Activated T-cell treated with anti-CD3 and anti-CD28 coated beads for 24 hours (primary cell): ENCODE measurements around the gene GGT7.
"Not testable (repeated sequence)": the region's sequence is repeated elsewhere in the genome, so short reads cannot be mapped to it uniquely, and the experiment has no call there.

ENCODE experiments used
- DNase-seq: peaks from one replicate; pipeline ENCODE4 v3.0.0-alpha.2; 2020; ENCODE audit warnings: low read depth

Gene GGT7, protein sequence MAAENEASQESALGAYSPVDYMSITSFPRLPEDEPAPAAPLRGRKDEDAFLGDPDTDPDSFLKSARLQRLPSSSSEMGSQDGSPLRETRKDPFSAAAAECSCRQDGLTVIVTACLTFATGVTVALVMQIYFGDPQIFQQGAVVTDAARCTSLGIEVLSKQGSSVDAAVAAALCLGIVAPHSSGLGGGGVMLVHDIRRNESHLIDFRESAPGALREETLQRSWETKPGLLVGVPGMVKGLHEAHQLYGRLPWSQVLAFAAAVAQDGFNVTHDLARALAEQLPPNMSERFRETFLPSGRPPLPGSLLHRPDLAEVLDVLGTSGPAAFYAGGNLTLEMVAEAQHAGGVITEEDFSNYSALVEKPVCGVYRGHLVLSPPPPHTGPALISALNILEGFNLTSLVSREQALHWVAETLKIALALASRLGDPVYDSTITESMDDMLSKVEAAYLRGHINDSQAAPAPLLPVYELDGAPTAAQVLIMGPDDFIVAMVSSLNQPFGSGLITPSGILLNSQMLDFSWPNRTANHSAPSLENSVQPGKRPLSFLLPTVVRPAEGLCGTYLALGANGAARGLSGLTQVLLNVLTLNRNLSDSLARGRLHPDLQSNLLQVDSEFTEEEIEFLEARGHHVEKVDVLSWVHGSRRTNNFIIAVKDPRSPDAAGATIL

DNA sequence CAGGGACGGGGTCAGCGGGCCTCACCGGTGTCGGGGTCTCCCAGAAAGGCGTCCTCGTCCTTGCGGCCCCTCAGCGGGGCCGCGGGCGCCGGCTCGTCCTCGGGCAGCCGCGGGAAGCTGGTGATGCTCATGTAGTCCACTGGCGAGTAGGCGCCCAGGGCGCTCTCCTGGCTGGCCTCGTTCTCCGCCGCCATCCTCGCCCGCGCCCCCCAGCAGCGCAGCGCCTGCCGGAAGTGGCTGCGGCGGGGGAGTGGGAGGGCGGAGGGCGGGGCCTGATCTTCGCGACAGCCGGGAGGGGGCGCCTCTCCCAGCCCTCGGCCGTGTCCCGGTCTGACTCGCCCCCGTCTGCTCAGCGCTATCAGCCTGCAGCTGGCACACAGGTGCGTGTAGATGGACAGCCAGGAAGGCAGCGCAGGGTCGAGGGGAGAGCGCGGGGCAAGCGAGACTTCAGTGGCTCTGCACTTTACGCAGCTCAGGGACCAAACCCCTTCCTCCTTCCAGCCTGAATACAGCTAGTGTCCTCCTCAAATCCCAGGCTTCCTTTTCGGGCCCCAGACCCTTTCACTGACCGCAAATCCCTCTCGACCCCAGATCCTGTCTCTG lies at the start of gene GGT7:
Gene GGT7 (minus strand): TSS at position 235 of the 603 bp plus-strand sequence. CDS start 41 bp downstream, at position 194.
- peak; percentile 83 for DNase-seq

DNA sequence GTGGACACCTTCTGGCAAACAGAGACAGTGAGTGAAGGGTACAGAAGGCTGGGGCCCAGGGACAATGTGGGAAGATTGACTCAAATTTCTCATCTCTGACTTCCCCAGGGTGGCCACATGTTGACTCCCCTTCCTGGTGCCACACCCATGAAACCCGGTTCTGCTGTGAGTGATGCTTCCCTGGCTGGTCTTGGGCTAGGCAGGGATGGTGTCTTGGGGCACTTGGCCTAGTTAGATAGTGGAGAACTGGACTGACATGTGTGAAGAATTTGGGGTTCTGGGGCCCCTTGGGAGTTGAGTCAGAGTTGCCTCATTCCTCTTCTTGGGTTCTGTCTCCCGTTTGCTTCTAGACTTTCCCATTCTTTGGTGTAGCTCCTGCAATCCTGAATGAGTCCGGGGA lies 48.8 kb upstream of the GGT7 start:
- no peak for DNase-seq

DNA sequence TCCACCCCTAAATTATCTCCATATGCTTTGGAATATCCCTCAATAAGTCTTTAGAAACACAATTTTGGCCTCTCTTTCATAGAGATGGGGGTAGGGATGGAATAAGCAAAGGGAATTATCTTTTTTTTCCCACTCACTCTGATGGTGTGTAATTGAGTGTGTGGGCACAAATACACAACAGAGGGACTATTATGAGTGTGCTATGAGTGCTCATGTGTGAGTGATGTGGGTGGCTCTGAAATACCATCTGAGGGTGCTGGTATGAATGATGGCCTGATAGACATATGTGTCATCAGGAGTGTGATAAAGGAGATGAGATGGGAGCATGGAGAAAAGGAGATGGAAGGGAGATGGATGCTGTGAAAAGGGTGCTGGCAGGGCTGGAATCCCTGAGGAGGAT lies 47.4 kb upstream of the GGT7 start:
- no peak for DNase-seq

DNA sequence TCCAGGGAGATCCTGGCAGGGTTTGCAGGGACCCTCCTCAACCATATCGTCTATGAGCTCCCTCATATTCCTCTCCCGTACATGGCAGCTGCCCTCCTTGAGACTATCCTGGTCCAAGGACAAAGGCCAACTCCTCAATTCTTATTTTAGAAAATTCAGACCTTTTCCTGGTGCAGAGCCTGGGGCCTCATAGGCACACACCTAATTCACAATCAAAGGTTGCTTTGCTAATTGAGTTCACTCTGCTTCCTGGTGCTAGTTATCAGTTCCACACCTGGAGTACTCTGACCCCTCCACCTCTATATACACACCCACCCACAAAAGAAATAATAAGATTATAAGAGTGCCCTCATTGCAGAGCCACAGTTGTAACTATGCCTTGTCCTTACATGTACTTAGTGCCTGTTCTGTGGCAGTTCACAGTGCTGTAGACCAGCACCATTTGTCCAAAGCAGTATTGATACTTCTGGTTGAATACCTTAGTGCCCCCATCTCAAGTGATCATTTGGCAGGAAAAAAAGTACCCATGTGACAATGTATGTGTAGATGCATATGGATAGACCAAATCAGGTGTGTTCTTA lies 44.2 kb upstream of the GGT7 start:
- no peak for DNase-seq

GRCh38 chr20:34915749-34916455 lies 43.2 kb upstream of the GGT7 start:
- no peak for DNase-seq

- DNase-seq: no peak
Measured at GRCh38 chr20:34915131-34915530, 42.5 kb upstream of the GGT7 start.

DNA sequence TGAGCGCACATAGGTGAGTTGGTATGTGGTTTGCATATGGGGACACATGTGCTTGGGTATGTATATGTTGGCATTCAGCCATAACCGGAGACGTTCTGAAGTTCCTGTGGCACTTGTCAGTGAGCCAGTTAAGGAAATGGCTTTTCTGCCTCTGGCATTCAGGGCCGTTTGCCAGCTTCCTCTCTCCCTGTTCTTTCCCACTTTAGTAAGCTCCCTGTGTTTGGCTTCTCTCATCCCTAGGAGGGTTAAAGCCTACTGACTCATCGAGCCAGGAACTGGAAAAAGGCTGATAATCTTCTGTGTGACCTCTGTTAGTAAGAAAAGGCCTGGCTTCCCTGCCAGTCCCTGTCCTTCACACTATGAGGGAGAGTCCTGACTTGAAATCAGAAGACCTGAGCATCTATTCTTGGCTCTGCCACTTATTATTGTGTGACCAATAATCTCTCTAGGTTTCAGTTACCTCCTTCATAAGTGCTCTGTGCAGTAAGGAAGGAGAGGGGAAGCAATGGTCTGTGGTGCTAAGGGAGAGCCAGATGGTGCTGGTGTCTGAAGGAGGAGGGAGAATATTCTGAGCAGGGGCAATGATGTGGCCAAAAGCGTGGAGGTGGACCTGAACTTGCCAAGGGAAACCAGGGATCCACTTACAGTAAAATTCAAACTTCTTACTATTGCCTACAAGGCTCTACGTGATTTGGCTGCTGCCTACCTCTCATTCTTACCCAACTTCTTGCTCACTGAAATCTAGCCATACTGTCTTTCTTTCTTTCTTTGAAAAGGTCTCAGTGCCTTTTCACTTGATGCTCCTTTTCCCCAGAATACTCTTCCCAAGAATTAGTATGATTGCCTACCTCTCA lies 35.2 kb upstream of the GGT7 start:
- no peak for DNase-seq

DNA sequence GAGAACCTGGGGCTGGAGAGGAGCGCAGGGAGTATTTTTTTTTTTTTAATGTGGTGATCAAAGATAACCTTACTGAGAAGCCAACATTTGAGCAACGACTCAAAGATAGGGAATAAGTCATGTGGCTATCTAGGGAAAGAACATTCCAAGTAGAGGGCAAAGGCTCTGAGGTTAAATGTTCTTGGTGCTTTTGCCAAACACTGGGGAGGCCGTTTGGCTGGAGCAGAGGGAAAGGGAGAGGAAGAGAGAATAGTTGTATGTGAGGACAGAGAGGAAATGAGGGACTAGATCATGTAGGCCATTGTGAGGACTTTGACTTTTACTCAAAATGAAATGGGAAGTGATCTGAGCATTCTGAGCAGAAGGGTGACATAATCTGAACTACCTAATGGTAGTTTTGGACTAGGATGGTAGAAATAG lies 31.6 kb upstream of the GGT7 start:
- DNase-seq: no peak

GRCh38 chr20:34898731-34899130 lies 26.1 kb upstream of the GGT7 start:
- not testable (repeated sequence) for DNase-seq

GRCh38 chr20:34898129-34898528 lies 25.5 kb upstream of the GGT7 start:
- DNase-seq: not testable (repeated sequence)

- DNase-seq: no peak
Measured at GRCh38 chr20:34896086-34896621, 23.5 kb upstream of the GGT7 start.

GRCh38 chr20:34895465-34895864 lies 22.8 kb upstream of the GGT7 start:
- no peak for DNase-seq

DNA sequence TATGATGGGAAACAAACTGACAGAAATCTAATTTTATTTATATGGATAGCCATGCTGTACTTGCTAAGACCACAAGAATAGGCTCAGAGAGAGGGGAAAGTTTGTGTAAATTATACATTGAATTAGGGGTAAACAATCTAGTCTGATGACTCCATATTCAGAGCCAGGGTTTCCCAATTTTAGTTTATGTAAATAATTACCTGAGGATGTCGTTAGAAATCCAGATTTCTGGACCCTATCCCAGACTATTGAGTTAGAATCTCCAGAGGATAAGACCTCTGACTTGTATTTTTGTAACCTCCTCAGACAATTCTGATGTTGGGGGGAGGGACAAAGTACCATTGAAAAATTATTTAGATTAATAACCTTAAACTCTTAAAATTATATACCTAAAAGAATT lies 22.1 kb upstream of the GGT7 start:
- no peak for DNase-seq

DNA sequence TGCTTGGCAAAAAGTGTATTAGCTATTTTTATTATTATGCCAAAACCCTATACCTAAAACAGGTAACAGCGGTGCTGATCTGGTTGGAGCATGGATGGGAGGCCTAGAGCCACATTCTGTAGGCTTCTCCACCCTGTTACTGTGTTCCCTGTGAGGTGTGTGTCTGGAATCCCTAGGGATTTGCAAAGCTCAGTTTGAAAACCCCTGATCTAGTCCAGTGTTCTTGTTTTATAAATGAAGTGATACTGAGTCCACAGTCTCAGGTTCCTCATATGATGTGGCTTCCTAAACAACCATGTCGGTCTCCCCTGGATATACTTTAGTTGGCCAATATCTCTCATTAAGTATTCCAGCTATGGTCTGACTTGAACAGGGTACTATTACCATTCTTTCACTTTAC lies 20.0 kb upstream of the GGT7 start:
- DNase-seq: no peak

DNA sequence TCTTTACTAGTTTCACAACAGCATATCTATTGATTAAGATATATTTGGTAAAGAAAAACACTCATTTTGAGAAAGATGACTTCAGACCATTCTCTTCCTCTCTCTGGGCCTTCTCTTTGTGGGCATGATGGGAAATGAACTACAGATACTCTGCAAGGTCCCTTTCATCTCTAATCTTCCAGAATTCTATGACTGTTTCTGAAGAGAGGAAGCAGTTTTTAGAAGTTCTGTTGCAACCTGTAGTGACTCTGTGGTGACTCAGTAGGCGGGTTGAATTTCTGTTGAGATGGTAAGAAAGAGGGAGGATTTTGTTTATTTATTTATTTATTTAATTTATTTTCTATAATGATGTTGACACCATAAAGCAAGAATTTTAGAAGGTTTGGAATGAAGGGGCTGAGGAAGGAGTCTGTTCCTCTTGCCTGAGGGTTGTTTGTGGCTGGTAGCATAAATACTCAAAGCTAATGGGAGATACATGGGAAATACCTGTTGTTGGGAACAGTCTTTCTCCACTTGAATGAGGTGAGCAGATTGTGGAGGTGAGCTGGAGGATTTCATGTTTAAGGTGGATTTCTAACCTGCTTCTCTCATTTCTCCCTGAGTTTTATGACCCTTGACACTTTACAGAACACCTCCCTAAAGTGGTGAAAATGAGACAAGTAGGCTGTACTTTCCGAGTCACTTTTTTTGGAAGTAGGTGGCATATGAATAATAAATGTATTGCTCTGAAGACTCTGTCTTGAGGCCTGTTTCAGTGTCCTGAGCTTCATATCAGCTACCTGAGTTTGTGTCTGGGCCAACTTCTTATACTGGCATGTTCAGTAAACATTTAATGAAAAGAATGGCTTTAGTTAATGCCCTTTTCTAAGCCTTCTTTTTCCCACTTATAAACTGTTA lies 18.8 kb upstream of the GGT7 start:
- no peak for DNase-seq

DNA sequence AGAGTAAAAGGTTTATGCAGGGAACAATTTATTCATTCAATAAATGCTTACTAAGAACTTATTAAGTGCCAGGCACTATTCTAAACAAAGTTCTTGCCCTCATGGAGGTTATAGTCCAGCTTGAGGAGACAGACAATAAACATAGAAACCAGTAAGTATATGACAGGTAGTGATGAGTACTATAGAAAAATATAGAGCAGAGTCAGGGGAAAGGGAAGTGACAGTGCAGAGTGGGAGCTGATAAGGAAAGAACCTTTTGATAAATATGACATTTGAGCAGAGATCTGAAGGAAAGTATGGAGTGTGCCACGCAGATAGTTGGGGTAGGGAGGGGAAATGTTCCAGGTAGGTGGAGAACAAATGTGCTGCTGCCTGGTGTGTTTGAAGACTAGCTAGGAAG lies 15.8 kb upstream of the GGT7 start:
- DNase-seq: no peak

DNA sequence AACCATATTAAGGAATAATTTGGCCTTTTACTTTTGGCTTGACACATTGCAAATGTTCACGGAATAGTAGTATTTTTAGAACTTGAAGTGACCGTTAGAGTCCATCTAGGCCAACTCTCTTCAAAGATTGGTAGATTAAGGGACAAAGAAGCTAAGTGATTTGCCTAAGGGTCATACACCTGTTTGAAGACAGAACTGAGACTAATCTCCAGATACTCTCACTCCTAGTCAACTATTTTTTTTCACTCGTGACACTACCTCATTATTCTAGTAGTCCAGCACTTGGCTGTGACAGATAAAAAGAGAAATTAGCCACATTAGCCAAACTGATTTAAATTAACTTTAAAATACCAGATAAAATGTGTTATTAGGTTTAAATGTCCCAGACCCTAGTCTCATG lies 14.4 kb upstream of the GGT7 start:
- DNase-seq: no peak

GRCh38 chr20:34886122-34886521 lies 13.5 kb upstream of the GGT7 start:
- no peak for DNase-seq

DNA sequence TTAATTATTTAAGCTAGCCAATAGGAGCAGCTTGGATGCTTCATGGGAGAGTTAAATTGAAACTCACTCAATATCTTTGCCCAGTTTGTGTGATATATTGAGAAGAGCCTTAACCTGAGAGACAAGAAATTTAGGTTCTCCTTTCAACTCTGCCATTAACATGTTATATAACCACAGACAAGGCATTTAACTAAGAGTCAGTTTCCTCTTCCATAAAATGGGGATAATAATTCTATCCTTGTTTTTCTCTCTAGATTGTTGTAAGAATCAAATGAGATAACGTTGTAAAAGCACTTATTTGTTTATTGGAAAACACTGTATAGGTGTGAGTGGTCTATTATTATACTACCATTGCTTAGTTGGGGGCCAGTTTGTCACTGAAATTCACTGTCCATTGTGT lies 11.6 kb upstream of the GGT7 start:
- no peak for DNase-seq

GRCh38 chr20:34883809-34884208 lies 11.2 kb upstream of the GGT7 start:
- DNase-seq: no peak
